Central memory CD4-positive, alpha-beta T cell (primary cell): Measurements from ENCODE around the gene PGM1.

Experiments used
- DNase-seq: peaks from one replicate; pipeline ENCODE4 v3.0.0; 2022

Gene PGM1

GRCh38 chr1:63705078-63705477 lies 111.9 kb downstream of the PGM1 start:
- no peak for DNase-seq

GRCh38 chr1:63709267-63709828 lies 116.1 kb downstream of the PGM1 start:
- no peak for DNase-seq
